Panc1 (cell line): ENCODE data around the gene ADRM1. TPM values are rescaled to one million over a fixed set of nuclear protein-coding genes. Genes with fewer than 3 reads are reported as not detected.

Experiments used
- ATAC-seq: fragments of 200-7000 bp; cut with Tn5 transposase; 2 replicates; pipeline ENCODE4 v1.9.1; 2020; ENCODE audit warnings: mild to moderate bottlenecking, moderate library complexity
- BruUV-seq: library from RNA; stranded (reverse); fragments of 400-500 nt; replicated peaks from 2 replicates; lab custom pipeline; 2021; lab: Mats Ljungman, UMichigan
- CTCF ChIA-PET: fragments of 300-600 bp; sonication (Branson Sonifier 250); formaldehyde crosslinking; loops from one replicate; lab custom pipeline; 2022; ENCODE audit warnings: antibody characterized with exemption; lab: Charles Lee
- POLR2A ChIA-PET: fragments of 300-600 bp; sonication (Branson Sonifier 250); formaldehyde crosslinking; loops from one replicate; lab custom pipeline; 2022; ENCODE audit warnings: antibody characterized with exemption; lab: Charles Lee
- DNase-seq: peaks from one replicate; pipeline ENCODE4 v3.0.0-alpha.2; 2010; ENCODE audit warnings: low read depth, low spot score
- H3K27ac ChIP-seq: 2 replicates; pipeline ENCODE4 v1.5.1; 2011; ENCODE audit warnings: mild to moderate bottlenecking, low read length, inconsistent platforms
- H3K27me3 ChIP-seq: fragments of 200-500 bp; sonication (Bioruptor generic); 2 replicates; pipeline ENCODE4 v1.6.0; 2014; ENCODE audit warnings: low read length, inconsistent platforms; ENCODE audit not compliant: control insufficient read depth, insufficient read depth
- H3K36me3 ChIP-seq: fragments of 200-500 bp; sonication (Bioruptor generic); 2 replicates; pipeline ENCODE4 v1.5.1; 2014; ENCODE audit warnings: inconsistent platforms, mild to moderate bottlenecking, low read length, moderate library complexity; ENCODE audit not compliant: control insufficient read depth, insufficient read depth
- H3K4me1 ChIP-seq: 2 replicates; pipeline ENCODE4 v1.5.1; 2011; ENCODE audit warnings: inconsistent platforms, mild to moderate bottlenecking, low read length, moderate library complexity; ENCODE audit not compliant: control insufficient read depth, insufficient read depth
- H3K4me3 ChIP-seq, 2 experiments: 2 replicates each; pipeline ENCODE4 v1.5.1; 2011 to 2012; ENCODE audit warnings: low read depth in 2 of 2, low read length in 2 of 2, mild to moderate bottlenecking in 2 of 2, inconsistent platforms in 1 of 2, moderate library complexity in 1 of 2
- H3K9me3 ChIP-seq: fragments of 200-500 bp; sonication (Bioruptor generic); 2 replicates; pipeline ENCODE4 v1.5.1; 2014; ENCODE audit warnings: low read depth, mild to moderate bottlenecking, inconsistent platforms, low read length, moderate library complexity; ENCODE audit not compliant: control insufficient read depth, insufficient read depth
- CTCF ChIP-seq: fragments of 450-650 bp; IDR thresholded peaks from 2 replicates; pipeline ENCODE4 v1.5.1; 2017; ENCODE audit warnings: mild to moderate bottlenecking
- POLR2AphosphoS5 ChIP-seq: IDR thresholded peaks from 2 replicates; pipeline ENCODE4 v1.6.1; 2012; ENCODE audit warnings: mild to moderate bottlenecking, low read depth, low read length, moderate library complexity
- REST ChIP-seq, 2 experiments: IDR thresholded peaks; 2 replicates each; pipeline ENCODE4 v1.6.1; 2011 to 2012; ENCODE audit warnings: low read depth in 2 of 2, control low read depth in 1 of 2, low read length in 1 of 2, mild to moderate bottlenecking in 1 of 2, moderate library complexity in 1 of 2; ENCODE audit not compliant: insufficient read depth in 1 of 2
- SIN3A ChIP-seq: IDR thresholded peaks from 2 replicates; pipeline ENCODE4 v1.6.1; 2012; ENCODE audit warnings: low read depth, mild to moderate bottlenecking, low read length, moderate library complexity, borderline replicate concordance; ENCODE audit not compliant: insufficient read depth
- TCF7L2 ChIP-seq: IDR thresholded peaks from 2 replicates; pipeline ENCODE4 v1.6.1; 2011; ENCODE audit warnings: mild to moderate bottlenecking, low read depth, low read length, inconsistent platforms
- in situ Hi-C: cut with HindIII; loops from 2 replicates; pipeline ENCODE4 v1.10.0; 2016; ENCODE audit warnings: low sequenced_read_pairs, low pct_unique_long_range_greater_than_20kb
- intact Hi-C: fragments of 100-400 bp; cut with micrococcal nuclease; formaldehyde crosslinking; loops from one replicate; pipeline ENCODE4 v1.10.0; 2022; ENCODE audit not compliant: unreplicated experiment
- total RNA-seq: library from RNA; stranded (reverse); gene quantifications from one replicate; pipeline ENCODE4 v1.2.1, GENCODE V29; 2021; ENCODE audit not compliant: unreplicated experiment

ADRM1 gene
- total RNA-seq, 1 experiment from 2014 or later = 194 TPM

- ATAC-seq (no peak), DNase-seq (no peak)
- CTCF ChIA-PET = no interaction called here
- Histone ChIP-seq H3K4me1 (peaks cover 25% of the 10 kb centered on the region), H3K27ac (no peak overlapping the region), H3K36me3 (peaks cover 20% of the 10 kb centered on the region), H3K4me3 (no peak overlapping the region), H3K27me3 (no peaks in the 10 kb centered on the region), H3K9me3 (no peaks in the 10 kb centered on the region)
- in situ Hi-C loops (no loop called here), intact Hi-C loops (no loop called here)
- POLR2A ChIA-PET = no interaction called here
- no peak for TF ChIP-seq TCF7L2
- no peak for TF ChIP-seq CTCF
- TF ChIP-seq REST (IDR thresholded peaks at IDR 0.05; ENCODE audit: insufficient read depth in 1 of 2, low read depth in 2 of 2, low read length in 1 of 2) = no peak
- no peak for TF ChIP-seq POLR2AphosphoS5
- TF ChIP-seq SIN3A = no peak
- no TSS peak for BruUV-seq
Measured at GRCh38 chr20:62313460-62314338, 10.9 kb downstream of the ADRM1 start.

- intact Hi-C loops = no loop called here
- Histone ChIP-seq H3K27me3 (no peaks in the 10 kb centered on the region), H3K36me3 (peaks cover 16% of the 10 kb centered on the region), H3K4me1 (peaks cover 19% of the 10 kb centered on the region), H3K9me3 (no peaks in the 10 kb centered on the region), H3K4me3 (no peak overlapping the region), H3K27ac (no peak overlapping the region)
- TF ChIP-seq TCF7L2 (no peak), REST (IDR thresholded peaks at IDR 0.05; ENCODE audit: insufficient read depth in 1 of 2, low read depth in 2 of 2, low read length in 1 of 2) (no peak), SIN3A (no peak), CTCF (no peak), POLR2AphosphoS5 (no peak)
- DNase-seq = no peak
- ATAC-seq = no peak
- BruUV-seq = no TSS peak
- POLR2A ChIA-PET = no interaction called here
- CTCF ChIA-PET = no interaction called here
- in situ Hi-C loops = no loop called here
Measured at GRCh38 chr20:62314339-62314638, 11.5 kb downstream of the ADRM1 start.
